ENCODE measurements around the gene CRYBA2. TPM values are rescaled to one million over a fixed set of nuclear protein-coding genes. Genes with fewer than 3 reads are reported as not detected.
A peak's percentile ranks its signal among the peaks of the same experiment; 100 is the strongest.

The CRYBA2 gene
- total and polyA plus RNA-seq, 2 donors (not counting 3 experiments of a cell fraction or from before 2014, with no cell fraction given): not detected

DNA sequence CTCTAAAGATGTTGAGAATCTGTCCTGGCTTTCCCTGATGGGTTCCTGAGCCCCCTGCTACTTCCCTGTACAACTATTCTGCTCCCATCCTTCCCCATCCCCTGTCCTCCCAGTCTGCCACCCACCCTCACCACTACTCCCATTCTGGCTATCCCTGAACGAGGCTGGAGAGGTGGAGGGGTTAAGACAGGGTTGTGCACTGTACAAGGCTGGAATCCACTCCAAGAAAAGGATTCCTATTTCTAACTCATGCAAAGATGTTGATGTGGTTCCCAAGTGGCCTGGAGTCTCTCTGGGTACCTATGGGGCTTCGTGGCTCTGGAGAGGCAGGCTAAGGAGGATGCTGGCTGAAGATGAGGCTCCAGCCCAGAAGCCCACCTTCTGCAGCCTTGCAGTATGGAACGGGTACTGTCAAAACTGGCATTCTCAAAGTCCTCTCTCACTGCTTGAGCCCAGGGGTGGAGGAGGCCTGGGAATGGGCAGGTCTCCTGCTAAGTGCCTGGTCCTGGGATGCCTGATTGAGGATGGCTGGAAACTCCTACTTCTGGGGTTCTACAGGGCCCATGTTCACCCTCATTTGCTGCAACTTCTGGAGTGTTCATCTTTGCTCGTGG is 7.0 kb downstream of the CRYBA2 start:
- ChIA-PET CTCF (no interaction called here), POLR2A (no interaction called here)

DNA sequence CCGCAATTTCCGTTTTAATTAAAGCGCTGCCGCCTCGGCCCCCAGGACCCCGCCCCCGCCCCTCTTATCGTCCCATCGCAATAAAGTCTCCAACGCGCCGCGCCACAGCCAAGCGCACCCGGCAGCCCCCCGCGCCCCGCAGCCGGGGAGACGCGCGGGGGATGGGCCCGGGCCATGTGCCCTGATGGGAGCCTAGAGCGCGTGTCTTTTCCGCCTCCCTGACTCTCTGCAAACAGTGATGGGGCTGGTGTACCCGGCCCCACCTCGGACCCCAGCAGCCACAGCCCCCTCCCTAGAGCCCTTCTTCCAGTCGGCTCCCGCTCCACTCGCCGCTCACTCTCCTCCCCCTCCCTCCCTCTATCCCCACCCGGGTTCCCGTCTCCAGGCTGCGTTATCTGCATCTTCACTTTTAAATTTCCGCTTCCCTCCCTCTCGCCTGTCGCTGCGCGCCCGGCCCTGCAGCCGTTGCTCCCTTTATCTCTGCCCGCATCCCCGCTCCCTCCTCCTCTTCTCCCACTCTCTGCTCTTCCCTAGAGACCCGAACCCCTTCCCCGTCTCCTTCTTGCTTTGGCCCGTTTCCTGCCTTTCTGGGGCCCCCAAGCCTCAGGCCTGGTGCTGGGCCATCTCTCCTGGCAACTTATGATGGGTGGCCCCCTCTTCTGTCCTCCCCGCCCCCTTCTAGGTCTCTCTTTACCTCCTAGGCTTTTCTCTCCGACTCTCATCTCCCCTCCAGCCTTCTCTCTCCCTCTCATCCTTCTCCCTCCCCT is 7.7 kb downstream of the CRYBA2 start:
- no peak for FAIRE-seq
- Histone ChIP-seq H3K27ac (ENCODE audit: insufficient read depth, low read depth, low read length) (no peak overlapping the region), H3K27me3 (ENCODE audit: control insufficient read depth in 2 of 2, insufficient read depth in 2 of 2, low read length in 2 of 2) (peaks cover 76 to 93% of the 10 kb centered on the region in 2 experiments), H3K9me3 (replicated peaks; ENCODE audit: control insufficient read depth, insufficient read depth, low read length) (no peaks in the 10 kb centered on the region), H4K20me1 (replicated peaks; ENCODE audit: control insufficient read depth, extremely low read depth, insufficient read depth, low read length) (no peaks in the 10 kb centered on the region), H3K4me3 (replicated peaks in 1 of 3; ENCODE audit: insufficient read depth in 1 of 3, low read depth in 1 of 3, low read length in 3 of 3) (no peak overlapping the region), H3K4me2 (ENCODE audit: insufficient read depth, low read length) (no peak overlapping the region), H3K79me2 (ENCODE audit: control insufficient read depth, insufficient read depth, low read length) (no peaks in the 10 kb centered on the region), H3K36me3 (ENCODE audit: control insufficient read depth in 2 of 2, extremely low read depth in 1 of 2, insufficient read depth in 2 of 2, low read length in 2 of 2) (no peaks in the 10 kb centered on the region), H3K9me1 (replicated peaks; ENCODE audit: control insufficient read depth, extremely low read depth, insufficient read depth, low read length) (no peaks in the 10 kb centered on the region), H3K9ac (replicated peaks; ENCODE audit: extremely low read depth, insufficient read depth, low read length) (no peak overlapping the region), H2AFZ (ENCODE audit: low read depth, low read length) (no peak overlapping the region), H3K4me1 (ENCODE audit: control insufficient read depth, extremely low read depth, insufficient read depth, low read length) (peaks cover 15% of the 10 kb centered on the region)
- dilution Hi-C loops (cut with MboI; ENCODE audit: extremely low pct_ligation_motif_present, low sequenced_read_pairs): no loop called here
- POLR2A ChIA-PET: no interaction called here
- TF ChIP-seq MYC (IDR thresholded peaks at IDR 0.05; ENCODE audit: low read depth, low read length) (no peak), FOS (IDR thresholded peaks at IDR 0.05; ENCODE audit: borderline replicate concordance, insufficient read depth, low read length) (no peak), JUN (IDR thresholded peaks at IDR 0.05; ENCODE audit: borderline replicate concordance, insufficient read depth, insufficient read length, low read depth) (no peak), POLR2AphosphoS5 (IDR thresholded peaks at IDR 0.05; ENCODE audit: insufficient read depth, low read depth, low read length) (no peak), GATA2 (IDR thresholded peaks at IDR 0.05; ENCODE audit: insufficient read depth, insufficient read length, low read depth, low read length) (no peak), EZH2 (IDR thresholded peaks at IDR 0.05; ENCODE audit: borderline replicate concordance, low read depth, low read length, severe bottlenecking) (peak; percentile 61)
- TF ChIP-seq, protein P1, sequence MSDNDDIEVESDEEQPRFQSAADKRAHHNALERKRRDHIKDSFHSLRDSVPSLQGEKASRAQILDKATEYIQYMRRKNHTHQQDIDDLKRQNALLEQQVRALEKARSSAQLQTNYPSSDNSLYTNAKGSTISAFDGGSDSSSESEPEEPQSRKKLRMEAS (IDR thresholded peaks at IDR 0.05; ENCODE audit: insufficient read depth, insufficient read length): no peak
- TF ChIP-seq, protein P2, sequence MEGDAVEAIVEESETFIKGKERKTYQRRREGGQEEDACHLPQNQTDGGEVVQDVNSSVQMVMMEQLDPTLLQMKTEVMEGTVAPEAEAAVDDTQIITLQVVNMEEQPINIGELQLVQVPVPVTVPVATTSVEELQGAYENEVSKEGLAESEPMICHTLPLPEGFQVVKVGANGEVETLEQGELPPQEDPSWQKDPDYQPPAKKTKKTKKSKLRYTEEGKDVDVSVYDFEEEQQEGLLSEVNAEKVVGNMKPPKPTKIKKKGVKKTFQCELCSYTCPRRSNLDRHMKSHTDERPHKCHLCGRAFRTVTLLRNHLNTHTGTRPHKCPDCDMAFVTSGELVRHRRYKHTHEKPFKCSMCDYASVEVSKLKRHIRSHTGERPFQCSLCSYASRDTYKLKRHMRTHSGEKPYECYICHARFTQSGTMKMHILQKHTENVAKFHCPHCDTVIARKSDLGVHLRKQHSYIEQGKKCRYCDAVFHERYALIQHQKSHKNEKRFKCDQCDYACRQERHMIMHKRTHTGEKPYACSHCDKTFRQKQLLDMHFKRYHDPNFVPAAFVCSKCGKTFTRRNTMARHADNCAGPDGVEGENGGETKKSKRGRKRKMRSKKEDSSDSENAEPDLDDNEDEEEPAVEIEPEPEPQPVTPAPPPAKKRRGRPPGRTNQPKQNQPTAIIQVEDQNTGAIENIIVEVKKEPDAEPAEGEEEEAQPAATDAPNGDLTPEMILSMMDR (IDR thresholded peaks at IDR 0.05; ENCODE audit: extremely low read depth in 1 of 2, insufficient read depth in 1 of 2, low read depth in 1 of 2, low read length in 2 of 2): no peak
- CTCF ChIA-PET: interaction anchor here (1.2 to 5.7 kb wide), 3 partner anchors 9 to 109 kb away, joined by 3 to 164 read pairs (median 7); partner anchors contain the start of gene CRYBA2
- no peak for DNase-seq (ENCODE audit: low read depth, low spot score)
- BruUV-seq (replicated peaks): no TSS peak
- intact Hi-C loops (cut with micrococcal nuclease): no loop called here

More for the DNA sequence above, 7.0 kb downstream of the CRYBA2 start:
- no peak overlapping the region for H3K4me2 ChIP-seq (ENCODE audit: insufficient read depth, low read length)
- no peak overlapping the region for H3K4me3 ChIP-seq (replicated peaks in 1 of 3; ENCODE audit: insufficient read depth in 1 of 3, low read depth in 1 of 3, low read length in 3 of 3)
- peaks cover 77 to 95% of the 10 kb centered on the region in 2 experiments for H3K27me3 ChIP-seq (ENCODE audit: control insufficient read depth in 2 of 2, insufficient read depth in 2 of 2, low read length in 2 of 2)
- no peaks in the 10 kb centered on the region for H4K20me1 ChIP-seq (replicated peaks; ENCODE audit: control insufficient read depth, extremely low read depth, insufficient read depth, low read length)
- peaks cover 15% of the 10 kb centered on the region for H3K4me1 ChIP-seq (ENCODE audit: control insufficient read depth, extremely low read depth, insufficient read depth, low read length)
- FAIRE-seq: no peak
- dilution Hi-C loops (cut with MboI; ENCODE audit: extremely low pct_ligation_motif_present, low sequenced_read_pairs) (no loop called here), intact Hi-C loops (cut with micrococcal nuclease) (no loop called here)
- H3K27ac ChIP-seq (ENCODE audit: insufficient read depth, low read depth, low read length): no peak overlapping the region
- H3K79me2 ChIP-seq (ENCODE audit: control insufficient read depth, insufficient read depth, low read length): no peaks in the 10 kb centered on the region
- BruUV-seq (replicated peaks): no TSS peak
- no peak for DNase-seq (ENCODE audit: low read depth, low spot score)
- TF ChIP-seq FOS (IDR thresholded peaks at IDR 0.05; ENCODE audit: borderline replicate concordance, insufficient read depth, low read length) (no peak), POLR2AphosphoS5 (IDR thresholded peaks at IDR 0.05; ENCODE audit: insufficient read depth, low read depth, low read length) (no peak), MYC (IDR thresholded peaks at IDR 0.05; ENCODE audit: low read depth, low read length) (no peak), JUN (IDR thresholded peaks at IDR 0.05; ENCODE audit: borderline replicate concordance, insufficient read depth, insufficient read length, low read depth) (no peak)
- TF ChIP-seq, protein P1 (IDR thresholded peaks at IDR 0.05; ENCODE audit: insufficient read depth, insufficient read length): no peak
- H3K9me3 ChIP-seq (replicated peaks; ENCODE audit: control insufficient read depth, insufficient read depth, low read length): no peaks in the 10 kb centered on the region
- no peaks in the 10 kb centered on the region for H3K36me3 ChIP-seq (ENCODE audit: control insufficient read depth in 2 of 2, extremely low read depth in 1 of 2, insufficient read depth in 2 of 2, low read length in 2 of 2)
- H3K9ac ChIP-seq (replicated peaks; ENCODE audit: extremely low read depth, insufficient read depth, low read length): no peak overlapping the region
- no peak overlapping the region for H2AFZ ChIP-seq (ENCODE audit: low read depth, low read length)
- H3K9me1 ChIP-seq (replicated peaks; ENCODE audit: control insufficient read depth, extremely low read depth, insufficient read depth, low read length): no peaks in the 10 kb centered on the region
